GM23338 (cell line): Measurements from ENCODE around the gene C14orf119. TPM values are rescaled to one million over a fixed set of nuclear protein-coding genes. Genes with fewer than 3 reads are reported as not detected.

Source experiments
- ATAC-seq: fragments of 200-7000 bp; cut with Tn5 transposase; 3 replicates; pipeline ENCODE4 v1.9.1; 2020
- DNase-seq: peaks from one replicate; pipeline ENCODE4 v3.0.0-alpha.2; 2015; ENCODE audit warnings: low spot score
- H2AFZ ChIP-seq: fragments of 200-600 bp; sonication (generic); 2 replicates; pipeline ENCODE4 v1.8.0; 2016; ENCODE audit warnings: antibody characterized with exemption, mild to moderate bottlenecking, moderate library complexity
- H3F3A ChIP-seq: fragments of 200-600 bp; sonication (generic); replicated peaks from 2 replicates; pipeline ENCODE4 v1.8.0; 2017; ENCODE audit warnings: antibody characterized with exemption, mixed run types, low read depth
- H3K27ac ChIP-seq: fragments of 200-600 bp; sonication (generic); 2 replicates; pipeline ENCODE4 v1.6.1; 2016; ENCODE audit warnings: low read depth
- H3K27me3 ChIP-seq: fragments of 200-600 bp; sonication (generic); 2 replicates; pipeline ENCODE4 v1.8.0; 2016; ENCODE audit warnings: mild to moderate bottlenecking, mixed run types, moderate library complexity; ENCODE audit not compliant: insufficient read depth
- H3K36me3 ChIP-seq: fragments of 200-600 bp; sonication (generic); 2 replicates; pipeline ENCODE4 v1.8.0; 2016; ENCODE audit warnings: mild to moderate bottlenecking; ENCODE audit not compliant: insufficient read depth
- H3K4me1 ChIP-seq: fragments of 200-600 bp; sonication (generic); 2 replicates; pipeline ENCODE4 v1.8.0; 2016; ENCODE audit warnings: mild to moderate bottlenecking, moderate library complexity; ENCODE audit not compliant: insufficient read depth
- H3K4me2 ChIP-seq: fragments of 200-600 bp; sonication (generic); 2 replicates; pipeline ENCODE4 v1.7.1; 2017; ENCODE audit warnings: mixed run types
- H3K4me3 ChIP-seq: fragments of 200-600 bp; sonication (generic); 2 replicates; pipeline ENCODE4 v1.6.1; 2016; ENCODE audit warnings: mixed run types
- H3K79me2 ChIP-seq: fragments of 200-600 bp; sonication (generic); replicated peaks from 2 replicates; pipeline ENCODE4 v1.8.0; 2017; ENCODE audit warnings: mild to moderate bottlenecking; ENCODE audit not compliant: insufficient read depth
- H3K9me2 ChIP-seq: fragments of 200-600 bp; sonication (generic); 2 replicates; pipeline ENCODE4 v1.8.0; 2017; ENCODE audit not compliant: insufficient read depth
- H4K20me1 ChIP-seq: fragments of 200-600 bp; sonication (generic); replicated peaks from 2 replicates; pipeline ENCODE4 v1.8.0; 2017; ENCODE audit warnings: mild to moderate bottlenecking; ENCODE audit not compliant: insufficient read depth
- H3K27ac Mint-ChIP-seq: 2 replicates; pipeline ENCODE4 v1.8.0; 2020; ENCODE audit warnings: inconsistent platforms, mild to moderate bottlenecking, moderate library complexity, mixed read lengths
- H3K27me3 Mint-ChIP-seq: 3 replicates; pipeline ENCODE4 v1.8.0; 2022; ENCODE audit warnings: low read depth, mild to moderate bottlenecking, moderate library complexity, mixed read lengths, inconsistent platforms; ENCODE audit not compliant: insufficient read depth, poor library complexity
- H3K36me3 Mint-ChIP-seq: 3 replicates; pipeline ENCODE4 v1.8.0; 2021; ENCODE audit warnings: low read depth, mild to moderate bottlenecking, inconsistent platforms, moderate library complexity, mixed read lengths
- H3K4me1 Mint-ChIP-seq: 3 replicates; pipeline ENCODE4 v1.8.0; 2020; ENCODE audit warnings: mild to moderate bottlenecking, inconsistent platforms, mixed read lengths
- H3K4me3 Mint-ChIP-seq: 3 replicates; pipeline ENCODE4 v1.8.0; 2021; ENCODE audit warnings: moderate library complexity, mild to moderate bottlenecking, inconsistent platforms, mixed read lengths
- H3K9me3 Mint-ChIP-seq: 3 replicates; pipeline ENCODE4 v1.8.0; 2020; ENCODE audit warnings: moderate library complexity, mild to moderate bottlenecking, inconsistent platforms, mixed read lengths
- CREB1 ChIP-seq: fragments of 250-450 bp; sonication (Bioruptor Pico); IDR thresholded peaks from 2 replicates; pipeline ENCODE4 v1.5.0; 2020; ENCODE audit warnings: low read depth, mild to moderate bottlenecking, moderate library complexity
- EZH2 ChIP-seq: fragments of 200-600 bp; sonication (generic); IDR thresholded peaks from one replicate; pipeline ENCODE4 v1.8.0; 2017; ENCODE audit warnings: antibody characterized with exemption, mild to moderate bottlenecking, low read depth; ENCODE audit not compliant: unreplicated experiment
- EZH2phosphoT487 ChIP-seq: fragments of 200-600 bp; sonication (generic); IDR thresholded peaks from one replicate; pipeline ENCODE4 v1.8.1; 2018; ENCODE audit warnings: antibody characterized with exemption; ENCODE audit not compliant: unreplicated experiment
- JUNB ChIP-seq: IDR thresholded peaks from one replicate; pipeline ENCODE4 v1.6.1; 2016; ENCODE audit warnings: antibody characterized with exemption; ENCODE audit not compliant: unreplicated experiment
- POLR2AphosphoS5 ChIP-seq: IDR thresholded peaks from 2 replicates; pipeline ENCODE4 v1.6.1; 2016; ENCODE audit warnings: antibody characterized with exemption, low read depth
- STAT1 ChIP-seq: IDR thresholded peaks from one replicate; pipeline ENCODE4 v1.6.1; 2016; ENCODE audit warnings: antibody characterized with exemption; ENCODE audit not compliant: unreplicated experiment
- ZNF331 ChIP-seq: fragments of 250-450 bp; sonication (Bioruptor Pico); IDR thresholded peaks from 2 replicates; pipeline ENCODE4 v1.5.0; 2020; ENCODE audit warnings: low read depth, mild to moderate bottlenecking, moderate library complexity
- polyA plus RNA-seq: library from polyadenylated mRNA; unstranded; fragments of >200 nt; fragmentation: Nextera tagmentation; extraction: Ambion mirVana; gene quantifications from 2 replicates; pipeline ENCODE4 v1.2.1, GENCODE V29; 2016
- total RNA-seq: library from RNA; depleted of rRNA; stranded (reverse); fragments of >200 nt; shearing (Covaris generic); gene quantifications from 2 replicates; pipeline ENCODE4 v1.2.3, GENCODE V29; 2014
- TF ChIP-seq, protein P1 (sequence below): IDR thresholded peaks from one replicate; pipeline ENCODE4 v1.6.1; 2018; ENCODE audit warnings: antibody characterized with exemption; ENCODE audit not compliant: unreplicated experiment
- TF ChIP-seq, protein P2 (sequence below): IDR thresholded peaks from 2 replicates; pipeline ENCODE4 v1.6.1; 2016; ENCODE audit warnings: antibody characterized with exemption
- TF ChIP-seq, protein P3 (sequence below): fragments of 250-450 bp; sonication (Bioruptor Pico); IDR thresholded peaks from 2 replicates; pipeline ENCODE4 v1.5.0; 2020; ENCODE audit warnings: mild to moderate bottlenecking, moderate library complexity

Gene C14orf119
- total and polyA plus RNA-seq, 2 experiments from 2014 or later, result 49.4 to 118 TPM

DNA sequence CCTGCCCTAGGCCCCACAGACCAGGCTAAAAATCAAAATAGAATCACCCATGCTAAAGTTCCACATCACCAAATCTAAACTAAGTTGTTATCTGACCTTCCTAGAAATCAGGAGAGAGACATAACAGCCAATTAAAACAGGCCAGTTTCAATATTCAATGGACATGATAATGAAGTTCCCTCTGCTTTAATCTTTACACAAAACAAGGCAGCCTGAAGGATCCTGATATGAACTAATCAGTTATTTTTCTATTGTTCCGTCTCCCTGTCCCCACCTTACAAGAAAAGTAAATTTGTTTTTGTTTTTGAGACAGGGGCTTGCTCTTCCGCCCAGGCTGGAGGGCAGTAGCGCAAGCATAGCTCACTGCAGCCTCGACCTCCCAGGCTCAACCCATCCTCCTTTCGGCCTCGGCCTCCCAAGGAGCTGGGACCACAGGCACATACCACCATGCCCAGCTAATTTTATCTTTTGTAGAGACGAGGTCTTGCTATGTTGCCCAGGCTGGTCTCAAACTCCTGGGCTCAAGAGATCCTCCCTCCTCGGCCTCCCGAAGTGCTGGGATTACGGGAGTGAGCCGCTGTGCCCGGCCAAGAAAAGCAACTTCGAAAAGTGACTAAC, 29.1 kb downstream of the C14orf119 start:
- Mint-ChIP-seq H3K4me3 (no peak overlapping the region), H3K4me1 (peaks cover 55% of the 10 kb centered on the region), H3K36me3 (peaks cover 24% of the 10 kb centered on the region), H3K9me3 (no peaks in the 10 kb centered on the region; the same call in 2 of the 3 replicates), H3K27ac (no peak overlapping the region; the same call in 1 of the 2 replicates), H3K27me3 (peaks cover 19% of the 10 kb centered on the region)
- H2AFZ ChIP-seq, result no peak overlapping the region
- no peak overlapping the region for H3K27ac ChIP-seq
- no peak for ATAC-seq
- no peaks in the 10 kb centered on the region for H3K36me3 ChIP-seq
- H3K4me3 ChIP-seq, result no peak overlapping the region
- H3K9me2 ChIP-seq, result no peaks in the 10 kb centered on the region
- TF ChIP-seq EZH2 (no peak), POLR2AphosphoS5 (no peak), CREB1 (no peak), STAT1 (no peak), EZH2phosphoT487 (no peak), JUNB (no peak), ZNF331 (CRISPR knock-in tag) (no peak)
- TF ChIP-seq, protein P1, sequence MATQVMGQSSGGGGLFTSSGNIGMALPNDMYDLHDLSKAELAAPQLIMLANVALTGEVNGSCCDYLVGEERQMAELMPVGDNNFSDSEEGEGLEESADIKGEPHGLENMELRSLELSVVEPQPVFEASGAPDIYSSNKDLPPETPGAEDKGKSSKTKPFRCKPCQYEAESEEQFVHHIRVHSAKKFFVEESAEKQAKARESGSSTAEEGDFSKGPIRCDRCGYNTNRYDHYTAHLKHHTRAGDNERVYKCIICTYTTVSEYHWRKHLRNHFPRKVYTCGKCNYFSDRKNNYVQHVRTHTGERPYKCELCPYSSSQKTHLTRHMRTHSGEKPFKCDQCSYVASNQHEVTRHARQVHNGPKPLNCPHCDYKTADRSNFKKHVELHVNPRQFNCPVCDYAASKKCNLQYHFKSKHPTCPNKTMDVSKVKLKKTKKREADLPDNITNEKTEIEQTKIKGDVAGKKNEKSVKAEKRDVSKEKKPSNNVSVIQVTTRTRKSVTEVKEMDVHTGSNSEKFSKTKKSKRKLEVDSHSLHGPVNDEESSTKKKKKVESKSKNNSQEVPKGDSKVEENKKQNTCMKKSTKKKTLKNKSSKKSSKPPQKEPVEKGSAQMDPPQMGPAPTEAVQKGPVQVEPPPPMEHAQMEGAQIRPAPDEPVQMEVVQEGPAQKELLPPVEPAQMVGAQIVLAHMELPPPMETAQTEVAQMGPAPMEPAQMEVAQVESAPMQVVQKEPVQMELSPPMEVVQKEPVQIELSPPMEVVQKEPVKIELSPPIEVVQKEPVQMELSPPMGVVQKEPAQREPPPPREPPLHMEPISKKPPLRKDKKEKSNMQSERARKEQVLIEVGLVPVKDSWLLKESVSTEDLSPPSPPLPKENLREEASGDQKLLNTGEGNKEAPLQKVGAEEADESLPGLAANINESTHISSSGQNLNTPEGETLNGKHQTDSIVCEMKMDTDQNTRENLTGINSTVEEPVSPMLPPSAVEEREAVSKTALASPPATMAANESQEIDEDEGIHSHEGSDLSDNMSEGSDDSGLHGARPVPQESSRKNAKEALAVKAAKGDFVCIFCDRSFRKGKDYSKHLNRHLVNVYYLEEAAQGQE, result no peak
- TF ChIP-seq, protein P2, sequence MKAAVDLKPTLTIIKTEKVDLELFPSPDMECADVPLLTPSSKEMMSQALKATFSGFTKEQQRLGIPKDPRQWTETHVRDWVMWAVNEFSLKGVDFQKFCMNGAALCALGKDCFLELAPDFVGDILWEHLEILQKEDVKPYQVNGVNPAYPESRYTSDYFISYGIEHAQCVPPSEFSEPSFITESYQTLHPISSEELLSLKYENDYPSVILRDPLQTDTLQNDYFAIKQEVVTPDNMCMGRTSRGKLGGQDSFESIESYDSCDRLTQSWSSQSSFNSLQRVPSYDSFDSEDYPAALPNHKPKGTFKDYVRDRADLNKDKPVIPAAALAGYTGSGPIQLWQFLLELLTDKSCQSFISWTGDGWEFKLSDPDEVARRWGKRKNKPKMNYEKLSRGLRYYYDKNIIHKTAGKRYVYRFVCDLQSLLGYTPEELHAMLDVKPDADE, result no peak
- TF ChIP-seq, protein P3, sequence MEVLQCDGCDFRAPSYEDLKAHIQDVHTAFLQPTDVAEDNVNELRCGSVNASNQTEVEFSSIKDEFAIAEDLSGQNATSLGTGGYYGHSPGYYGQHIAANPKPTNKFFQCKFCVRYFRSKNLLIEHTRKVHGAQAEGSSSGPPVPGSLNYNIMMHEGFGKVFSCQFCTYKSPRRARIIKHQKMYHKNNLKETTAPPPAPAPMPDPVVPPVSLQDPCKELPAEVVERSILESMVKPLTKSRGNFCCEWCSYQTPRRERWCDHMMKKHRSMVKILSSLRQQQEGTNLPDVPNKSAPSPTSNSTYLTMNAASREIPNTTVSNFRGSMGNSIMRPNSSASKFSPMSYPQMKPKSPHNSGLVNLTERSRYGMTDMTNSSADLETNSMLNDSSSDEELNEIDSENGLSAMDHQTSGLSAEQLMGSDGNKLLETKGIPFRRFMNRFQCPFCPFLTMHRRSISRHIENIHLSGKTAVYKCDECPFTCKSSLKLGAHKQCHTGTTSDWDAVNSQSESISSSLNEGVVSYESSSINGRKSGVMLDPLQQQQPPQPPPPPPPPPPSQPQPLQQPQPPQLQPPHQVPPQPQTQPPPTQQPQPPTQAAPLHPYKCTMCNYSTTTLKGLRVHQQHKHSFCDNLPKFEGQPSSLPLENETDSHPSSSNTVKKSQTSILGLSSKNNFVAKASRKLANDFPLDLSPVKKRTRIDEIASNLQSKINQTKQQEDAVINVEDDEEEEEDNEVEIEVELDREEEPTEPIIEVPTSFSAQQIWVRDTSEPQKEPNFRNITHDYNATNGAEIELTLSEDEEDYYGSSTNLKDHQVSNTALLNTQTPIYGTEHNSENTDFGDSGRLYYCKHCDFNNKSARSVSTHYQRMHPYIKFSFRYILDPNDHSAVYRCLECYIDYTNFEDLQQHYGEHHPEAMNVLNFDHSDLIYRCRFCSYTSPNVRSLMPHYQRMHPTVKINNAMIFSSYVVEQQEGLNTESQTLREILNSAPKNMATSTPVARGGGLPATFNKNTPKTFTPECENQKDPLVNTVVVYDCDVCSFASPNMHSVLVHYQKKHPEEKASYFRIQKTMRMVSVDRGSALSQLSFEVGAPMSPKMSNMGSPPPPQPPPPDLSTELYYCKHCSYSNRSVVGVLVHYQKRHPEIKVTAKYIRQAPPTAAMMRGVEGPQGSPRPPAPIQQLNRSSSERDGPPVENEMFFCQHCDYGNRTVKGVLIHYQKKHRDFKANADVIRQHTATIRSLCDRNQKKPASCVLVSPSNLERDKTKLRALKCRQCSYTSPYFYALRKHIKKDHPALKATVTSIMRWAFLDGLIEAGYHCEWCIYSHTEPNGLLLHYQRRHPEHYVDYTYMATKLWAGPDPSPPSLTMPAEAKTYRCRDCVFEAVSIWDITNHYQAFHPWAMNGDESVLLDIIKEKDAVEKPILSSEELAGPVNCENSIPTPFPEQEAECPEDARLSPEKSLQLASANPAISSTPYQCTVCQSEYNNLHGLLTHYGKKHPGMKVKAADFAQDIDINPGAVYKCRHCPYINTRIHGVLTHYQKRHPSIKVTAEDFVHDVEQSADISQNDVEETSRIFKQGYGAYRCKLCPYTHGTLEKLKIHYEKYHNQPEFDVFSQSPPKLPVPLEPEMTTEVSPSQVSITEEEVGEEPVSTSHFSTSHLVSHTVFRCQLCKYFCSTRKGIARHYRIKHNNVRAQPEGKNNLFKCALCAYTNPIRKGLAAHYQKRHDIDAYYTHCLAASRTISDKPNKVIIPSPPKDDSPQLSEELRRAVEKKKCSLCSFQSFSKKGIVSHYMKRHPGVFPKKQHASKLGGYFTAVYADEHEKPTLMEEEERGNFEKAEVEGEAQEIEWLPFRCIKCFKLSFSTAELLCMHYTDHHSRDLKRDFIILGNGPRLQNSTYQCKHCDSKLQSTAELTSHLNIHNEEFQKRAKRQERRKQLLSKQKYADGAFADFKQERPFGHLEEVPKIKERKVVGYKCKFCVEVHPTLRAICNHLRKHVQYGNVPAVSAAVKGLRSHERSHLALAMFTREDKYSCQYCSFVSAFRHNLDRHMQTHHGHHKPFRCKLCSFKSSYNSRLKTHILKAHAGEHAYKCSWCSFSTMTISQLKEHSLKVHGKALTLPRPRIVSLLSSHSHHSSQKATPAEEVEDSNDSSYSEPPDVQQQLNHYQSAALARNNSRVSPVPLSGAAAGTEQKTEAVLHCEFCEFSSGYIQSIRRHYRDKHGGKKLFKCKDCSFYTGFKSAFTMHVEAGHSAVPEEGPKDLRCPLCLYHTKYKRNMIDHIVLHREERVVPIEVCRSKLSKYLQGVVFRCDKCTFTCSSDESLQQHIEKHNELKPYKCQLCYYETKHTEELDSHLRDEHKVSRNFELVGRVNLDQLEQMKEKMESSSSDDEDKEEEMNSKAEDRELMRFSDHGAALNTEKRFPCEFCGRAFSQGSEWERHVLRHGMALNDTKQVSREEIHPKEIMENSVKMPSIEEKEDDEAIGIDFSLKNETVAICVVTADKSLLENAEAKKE (CRISPR knock-in tag), result no peak
- no peaks in the 10 kb centered on the region for H3K27me3 ChIP-seq
- peaks cover 40% of the 10 kb centered on the region for H3K4me1 ChIP-seq
- H3K79me2 ChIP-seq, result no peaks in the 10 kb centered on the region
- DNase-seq, result no peak
- H3F3A ChIP-seq, result no peaks in the 10 kb centered on the region; the same call in 1 of the 2 replicates
- H3K4me2 ChIP-seq, result no peak overlapping the region
- H4K20me1 ChIP-seq, result no peaks in the 10 kb centered on the region
